B cell (primary cell): ENCODE results near the gene PGM2.

Experiments
- CTCF ChIP-seq: fragments of 200-600 bp; IDR thresholded peaks from one replicate; pipeline ENCODE4 v1.8.0; 2022; ENCODE audit warnings: antibody characterized with exemption, mild to moderate bottlenecking
- EZH2 ChIP-seq: IDR thresholded peaks from 2 replicates; pipeline ENCODE4 v1.6.1; 2012; ENCODE audit warnings: borderline replicate concordance, low read depth, mild to moderate bottlenecking, moderate library complexity, low read length; ENCODE audit not compliant: insufficient read depth, poor library complexity, severe bottlenecking

DNA sequence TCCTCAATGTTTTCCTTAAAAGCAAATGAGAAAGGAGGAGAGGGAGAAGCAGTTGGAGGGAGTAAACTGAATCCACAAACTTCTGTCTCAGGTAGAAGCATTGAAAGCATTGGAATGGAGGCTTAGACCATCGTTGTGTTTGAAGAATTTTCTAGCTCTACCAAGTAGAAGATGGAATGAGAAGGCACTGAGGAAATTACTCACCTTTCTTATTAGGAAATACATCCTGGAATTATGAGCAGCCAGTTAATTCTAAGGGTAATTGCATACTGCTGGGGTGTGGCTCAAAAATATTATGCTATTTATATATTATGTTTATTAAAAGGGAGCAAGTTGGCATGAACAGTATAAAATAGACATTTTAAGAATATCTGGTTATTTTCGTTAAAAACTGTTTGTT lies 12.9 kb downstream of the PGM2 start:
- TF ChIP-seq CTCF: no peak
- no peak for TF ChIP-seq EZH2
